Measurements from ENCODE around the gene PRR30.

Gene PRR30

DNA sequence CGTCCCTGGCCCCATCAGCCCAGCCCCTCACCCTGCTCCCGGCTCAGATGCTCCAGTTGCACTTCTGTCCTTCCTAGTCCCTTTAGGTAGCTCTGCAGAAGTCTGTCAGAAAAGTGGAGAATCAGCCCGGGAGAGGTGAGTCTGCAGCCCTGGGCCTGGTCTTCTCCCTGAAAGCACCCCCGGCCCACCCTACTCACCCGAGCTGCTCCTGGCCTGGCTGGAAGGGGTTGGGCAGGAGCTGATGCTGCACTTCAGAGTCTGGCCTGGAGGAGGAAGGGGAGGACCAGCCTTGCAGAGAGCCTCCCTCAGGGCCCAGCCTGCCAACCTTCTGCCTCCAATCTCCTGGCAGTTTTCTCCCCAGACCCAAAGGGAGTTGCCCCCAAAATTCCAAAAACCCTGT, 36.9 kb downstream of the PRR30 start:
- in situ Hi-C loops (cut with MboI; ENCODE audit: low sequenced_read_pairs): loop anchor here (25.0 kb wide), 1 partner anchor 185 kb away; the partner anchor contains the start of genes DNAJC5G and TRIM54

DNA sequence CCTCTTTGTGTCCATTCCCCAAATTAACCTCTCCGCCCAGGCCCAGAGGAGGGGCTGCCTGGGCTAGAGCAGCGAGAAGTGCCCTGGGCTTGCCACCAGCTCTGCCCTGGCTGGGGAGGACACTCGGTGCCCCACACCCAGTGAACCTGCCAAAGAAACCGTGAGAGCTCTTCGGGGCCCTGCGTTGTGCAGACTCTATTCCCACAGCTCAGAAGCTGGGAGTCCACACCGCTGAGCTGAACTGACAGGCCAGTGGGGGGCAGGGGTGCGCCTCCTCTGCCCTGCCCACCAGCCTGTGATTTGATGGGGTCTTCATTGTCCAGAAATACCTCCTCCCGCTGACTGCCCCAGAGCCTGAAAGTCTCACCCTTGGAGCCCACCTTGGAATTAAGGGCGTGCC, 39.2 kb downstream of the PRR30 start:
- in situ Hi-C loops (cut with MboI; ENCODE audit: low sequenced_read_pairs): loop anchor here (25.0 kb wide), 1 partner anchor 187 kb away; the partner anchor contains the start of genes DNAJC5G and TRIM54

DNA sequence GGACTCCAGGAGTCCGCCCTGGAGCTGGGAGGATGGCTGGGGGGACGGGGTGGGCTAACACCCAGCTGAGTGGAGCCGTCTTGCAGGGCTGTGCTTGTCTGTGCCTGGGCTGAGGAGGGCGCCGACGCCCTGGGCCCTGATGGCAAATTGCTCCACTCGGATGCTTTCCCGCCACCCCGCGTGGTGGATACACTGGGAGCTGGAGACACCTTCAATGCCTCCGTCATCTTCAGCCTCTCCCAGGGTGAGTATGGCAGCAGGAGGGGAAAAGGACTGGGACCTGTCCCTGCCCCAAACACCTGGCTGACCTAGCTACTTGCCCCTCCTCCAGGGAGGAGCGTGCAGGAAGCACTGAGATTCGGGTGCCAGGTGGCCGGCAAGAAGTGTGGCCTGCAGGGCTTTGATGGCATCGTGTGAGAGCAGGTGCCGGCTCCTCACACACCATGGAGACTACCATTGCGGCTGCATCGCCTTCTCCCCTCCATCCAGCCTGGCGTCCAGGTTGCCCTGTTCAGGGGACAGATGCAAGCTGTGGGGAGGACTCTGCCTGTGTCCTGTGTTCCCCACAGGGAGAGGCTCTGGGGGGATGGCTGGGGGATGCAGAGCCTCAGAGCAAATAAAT, 39.8 kb downstream of the PRR30 start:
- in situ Hi-C loops (cut with MboI; ENCODE audit: low sequenced_read_pairs): no loop called here

DNA sequence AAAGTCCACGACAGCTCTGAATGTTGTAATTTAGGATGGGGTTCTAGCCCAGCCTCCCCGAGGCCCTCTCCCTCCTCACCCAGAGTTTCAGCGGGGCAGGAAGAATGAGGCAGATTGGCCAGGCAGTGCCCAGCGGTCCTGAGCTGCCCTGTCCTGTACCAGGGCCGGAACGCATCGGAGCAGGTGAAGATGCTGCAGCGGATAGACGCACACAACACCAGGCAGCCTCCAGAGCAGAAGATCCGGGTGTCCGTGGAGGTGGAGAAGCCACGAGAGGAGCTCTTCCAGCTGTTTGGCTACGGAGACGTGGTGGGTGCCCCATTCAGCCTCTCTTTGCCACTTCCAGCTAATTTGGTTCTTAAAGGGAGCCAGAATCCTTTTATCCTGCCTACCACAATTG, 41.9 kb downstream of the PRR30 start:
- in situ Hi-C loops (cut with MboI; ENCODE audit: low sequenced_read_pairs): no loop called here

DNA sequence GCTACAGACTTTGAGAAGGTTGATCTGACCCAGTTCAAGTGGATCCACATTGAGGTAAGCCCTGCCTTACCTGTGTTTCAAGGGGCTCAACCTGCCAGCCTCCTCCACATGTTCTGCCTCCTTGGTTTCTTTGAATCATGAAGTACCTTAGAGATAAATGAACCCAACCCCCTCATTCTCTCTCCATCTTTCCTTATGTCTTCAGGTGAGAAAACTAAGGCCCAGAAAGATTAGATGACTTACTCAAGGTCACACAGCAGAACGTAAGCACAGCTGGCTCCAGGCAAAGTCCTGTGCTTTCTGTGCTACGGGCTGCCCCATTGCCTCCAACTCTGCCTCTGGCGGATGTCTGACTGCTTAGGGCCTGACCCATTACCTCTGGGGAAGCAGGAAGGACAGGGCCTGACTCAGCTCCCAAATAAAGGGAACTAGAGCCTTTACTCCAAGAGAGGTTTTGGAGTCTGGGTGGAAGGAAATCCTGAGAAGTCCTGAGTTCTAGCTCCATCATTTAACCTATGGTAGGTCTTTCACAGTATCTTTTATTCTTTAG, 42.4 kb downstream of the PRR30 start:
- in situ Hi-C loops (cut with MboI; ENCODE audit: low sequenced_read_pairs): no loop called here

DNA sequence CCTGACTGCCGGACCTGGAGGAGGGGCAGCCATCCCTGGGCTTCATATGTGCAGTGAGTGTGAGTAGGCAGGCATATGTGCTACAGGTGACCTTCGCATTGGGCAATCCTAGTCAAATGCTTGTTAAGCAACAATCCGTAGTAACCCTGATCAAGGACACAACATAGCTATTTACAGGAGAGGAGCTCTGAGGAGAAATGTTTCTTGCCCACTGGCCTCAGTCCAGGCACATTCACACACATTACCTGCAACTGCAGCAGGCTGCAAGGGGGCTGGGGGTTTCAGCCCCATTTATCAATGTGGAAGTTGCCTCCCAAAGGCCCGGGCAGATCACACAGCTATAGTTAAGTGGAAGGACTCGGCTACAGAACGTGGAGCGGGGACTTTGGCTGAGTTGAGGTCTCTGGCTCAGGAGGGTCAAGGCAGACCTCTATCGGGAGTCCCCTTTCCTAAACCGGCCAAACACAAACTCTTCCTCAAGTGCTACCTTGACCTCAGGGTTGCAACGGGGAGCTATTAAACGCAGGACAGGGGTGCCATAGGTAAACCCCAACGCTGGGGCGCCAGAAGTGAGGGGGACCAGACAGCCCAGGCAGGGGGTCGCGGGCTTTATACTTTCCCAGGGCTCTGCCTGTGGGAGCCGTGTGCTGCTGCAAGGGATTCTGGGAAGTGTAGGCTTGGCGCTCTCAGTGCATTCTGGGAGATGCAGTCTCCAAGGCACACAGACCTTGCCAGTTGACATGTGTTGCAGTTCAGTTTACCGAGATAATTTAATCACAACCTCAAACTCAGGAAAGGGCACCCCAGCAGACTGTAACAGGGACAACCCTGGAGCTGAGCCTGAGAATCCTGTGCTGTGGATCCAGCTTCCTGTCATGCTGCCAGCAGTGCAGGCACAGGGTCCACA, 43.2 kb downstream of the PRR30 start:
- in situ Hi-C loops (cut with MboI; ENCODE audit: low sequenced_read_pairs): no loop called here

DNA sequence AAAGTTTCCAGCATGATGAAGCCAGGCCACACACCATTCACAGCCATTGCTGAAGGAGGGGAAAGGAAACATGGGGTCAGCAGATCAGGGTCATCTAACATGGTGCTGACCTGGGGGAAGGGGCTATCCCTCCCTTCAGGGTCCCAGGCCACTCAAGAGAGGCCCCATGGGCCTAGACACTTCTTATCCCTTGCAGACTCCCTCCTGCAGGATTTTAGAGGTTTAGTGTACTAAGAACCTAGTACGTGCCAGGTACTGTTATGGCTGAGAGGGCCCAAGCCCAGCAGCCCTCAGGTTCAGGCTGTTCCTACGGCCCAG, 43.8 kb downstream of the PRR30 start:
- in situ Hi-C loops (cut with MboI; ENCODE audit: low sequenced_read_pairs): no loop called here

DNA sequence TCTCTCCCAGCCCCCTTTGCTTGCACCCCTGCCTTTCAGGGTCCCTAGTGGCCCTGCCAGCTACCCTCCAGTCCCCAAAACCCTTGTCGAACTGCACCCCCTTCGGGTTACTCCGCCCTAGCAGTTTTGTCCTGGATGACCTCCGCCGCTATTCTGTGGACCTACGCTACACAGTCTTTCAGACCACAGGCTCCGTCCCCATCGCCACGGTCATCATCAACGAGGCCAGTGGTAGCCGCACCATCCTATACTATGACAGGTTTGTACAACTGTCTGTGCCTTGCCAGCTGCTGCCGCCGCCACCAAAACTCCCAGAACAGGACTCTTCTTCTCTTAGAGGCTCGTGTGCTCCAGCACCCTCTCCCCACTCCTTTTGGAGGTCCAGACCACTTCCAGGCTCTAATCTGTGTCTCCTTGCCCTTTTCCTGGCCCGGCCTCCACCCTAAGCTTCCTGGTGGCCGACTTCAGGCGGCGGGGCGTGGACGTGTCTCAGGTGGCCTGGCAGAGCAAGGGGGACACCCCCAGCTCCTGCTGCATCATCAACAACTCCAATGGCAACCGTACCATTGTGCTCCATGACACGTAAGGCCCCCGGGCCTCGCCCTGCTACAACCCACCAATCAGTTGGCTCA, 44.7 kb downstream of the PRR30 start:
- in situ Hi-C loops (cut with MboI; ENCODE audit: low sequenced_read_pairs): no loop called here

DNA sequence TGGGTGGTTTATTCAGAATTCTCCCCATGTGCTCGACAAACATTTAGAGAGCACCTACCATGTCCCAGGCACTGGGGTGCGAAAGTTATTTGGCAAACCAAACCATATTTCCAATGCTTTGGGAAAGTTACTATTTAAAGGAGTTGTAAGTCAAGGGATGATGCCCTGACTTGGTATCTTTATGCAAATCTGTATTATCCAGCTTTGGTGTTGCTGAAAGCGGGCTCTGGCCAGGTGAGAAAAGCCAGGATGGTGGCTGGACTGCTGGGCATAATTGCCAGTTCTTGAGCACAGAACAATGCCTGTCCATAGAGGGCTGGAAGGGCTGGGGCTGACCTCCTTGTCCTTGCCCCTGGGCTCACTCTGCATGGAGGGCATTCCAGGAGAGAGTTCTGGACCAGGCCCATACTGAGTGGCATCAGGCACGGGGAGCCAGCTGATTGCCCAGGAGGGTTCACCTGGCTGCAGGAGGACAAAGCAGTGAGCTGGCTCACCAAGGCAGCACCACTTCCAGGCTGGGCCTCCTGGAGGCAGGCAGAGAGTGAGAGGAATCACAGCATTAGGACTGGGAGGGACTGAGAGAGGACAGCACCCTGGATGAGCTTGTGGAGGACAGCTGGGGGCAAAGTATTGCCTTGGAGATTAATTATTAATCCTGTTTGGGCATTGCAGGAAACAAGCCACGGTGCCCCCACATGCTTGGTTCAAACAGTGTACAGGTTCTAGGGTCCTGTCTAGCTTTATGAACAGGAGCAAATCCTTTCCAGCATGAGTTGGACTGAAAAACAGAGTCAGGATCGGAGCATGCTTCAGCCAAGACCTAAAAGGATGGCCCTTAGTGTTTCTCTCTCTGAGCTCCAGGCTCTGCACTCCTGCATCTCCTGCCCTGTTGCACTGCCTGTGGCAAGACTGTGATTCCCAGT, 45.5 kb downstream of the PRR30 start:
- in situ Hi-C loops (cut with MboI; ENCODE audit: low sequenced_read_pairs): no loop called here

DNA sequence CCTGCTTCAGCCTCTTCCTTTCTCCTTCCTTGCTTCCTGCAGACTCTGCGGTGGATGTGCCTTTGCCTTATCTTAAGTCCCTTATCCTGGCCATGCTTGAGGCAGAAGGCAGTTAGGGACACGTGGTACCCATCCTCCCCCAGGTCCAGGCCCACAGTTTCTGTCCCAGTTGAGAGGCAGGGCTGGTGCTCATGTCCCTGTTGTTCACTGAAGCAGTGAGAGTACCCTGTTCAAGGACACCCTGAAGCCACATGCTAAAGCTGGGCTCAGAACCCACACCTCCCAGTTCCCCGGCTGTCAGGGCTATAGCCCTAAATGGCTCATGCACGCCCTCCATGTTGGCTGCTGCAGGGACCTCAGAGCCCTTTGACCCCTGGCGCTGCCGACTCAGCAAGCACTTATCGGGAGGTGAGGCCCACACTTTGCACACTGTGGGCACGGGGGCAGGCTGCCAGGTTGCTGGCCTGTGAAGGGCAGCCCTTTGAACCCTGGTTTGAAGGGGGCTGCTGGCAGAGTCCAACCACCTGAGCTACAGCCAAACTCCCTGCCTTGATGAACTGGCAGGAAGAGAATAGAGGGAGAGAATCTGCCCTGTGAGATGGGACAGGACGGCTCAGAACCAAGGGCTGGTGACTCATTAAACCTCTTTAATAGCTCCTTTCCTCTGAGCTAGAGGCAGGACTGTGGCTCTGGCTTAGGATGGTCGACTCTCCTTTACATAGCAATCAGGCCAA, 46.3 kb downstream of the PRR30 start:
- in situ Hi-C loops (cut with MboI; ENCODE audit: low sequenced_read_pairs): no loop called here

DNA sequence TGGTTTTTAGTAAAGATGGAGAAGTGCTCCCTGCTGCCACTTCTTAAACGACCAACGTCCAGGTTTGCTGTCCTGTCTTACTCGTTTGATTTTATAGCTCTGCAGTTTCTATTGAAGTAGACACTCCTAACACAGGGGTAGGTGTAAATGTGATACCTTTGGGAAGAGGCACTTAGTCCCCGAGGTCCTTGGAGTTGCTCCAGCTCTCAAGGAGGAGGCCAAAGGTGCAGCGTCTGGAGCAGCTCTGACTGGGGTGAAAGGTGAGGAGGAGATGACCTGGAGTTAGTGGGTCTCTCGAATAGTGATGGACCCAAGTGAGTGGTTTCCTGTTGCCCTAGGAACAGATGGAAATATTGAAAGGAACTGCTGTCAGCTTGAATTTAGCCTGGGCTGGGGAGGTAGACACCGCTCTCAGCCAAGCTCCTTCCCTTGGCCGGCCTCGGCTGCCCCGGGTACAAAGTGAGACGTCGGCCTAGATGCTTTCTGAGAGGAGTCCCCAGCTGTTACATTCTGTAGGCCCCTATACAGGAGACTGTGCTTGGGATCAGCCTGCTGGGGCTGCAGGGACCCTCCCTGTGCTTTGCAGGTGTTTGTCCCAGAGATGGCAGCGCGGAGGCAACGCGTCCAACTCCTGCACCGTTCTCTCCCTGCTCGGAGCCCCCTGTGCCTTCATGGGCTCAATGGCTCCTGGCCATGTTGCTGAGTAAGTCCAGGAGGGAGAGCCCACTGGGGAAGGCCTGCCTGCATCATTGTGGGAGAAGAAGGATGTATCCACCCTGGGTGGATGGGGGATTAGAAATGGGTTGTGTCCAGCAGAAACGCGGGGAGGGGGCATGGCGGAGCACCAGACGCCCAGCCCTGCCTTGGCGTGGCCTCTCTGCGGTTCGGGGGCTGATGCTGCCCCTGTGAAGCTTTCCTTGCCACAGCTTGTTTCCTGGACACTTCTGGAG, 47.2 kb downstream of the PRR30 start:
- in situ Hi-C loops (cut with MboI; ENCODE audit: low sequenced_read_pairs): no loop called here

DNA sequence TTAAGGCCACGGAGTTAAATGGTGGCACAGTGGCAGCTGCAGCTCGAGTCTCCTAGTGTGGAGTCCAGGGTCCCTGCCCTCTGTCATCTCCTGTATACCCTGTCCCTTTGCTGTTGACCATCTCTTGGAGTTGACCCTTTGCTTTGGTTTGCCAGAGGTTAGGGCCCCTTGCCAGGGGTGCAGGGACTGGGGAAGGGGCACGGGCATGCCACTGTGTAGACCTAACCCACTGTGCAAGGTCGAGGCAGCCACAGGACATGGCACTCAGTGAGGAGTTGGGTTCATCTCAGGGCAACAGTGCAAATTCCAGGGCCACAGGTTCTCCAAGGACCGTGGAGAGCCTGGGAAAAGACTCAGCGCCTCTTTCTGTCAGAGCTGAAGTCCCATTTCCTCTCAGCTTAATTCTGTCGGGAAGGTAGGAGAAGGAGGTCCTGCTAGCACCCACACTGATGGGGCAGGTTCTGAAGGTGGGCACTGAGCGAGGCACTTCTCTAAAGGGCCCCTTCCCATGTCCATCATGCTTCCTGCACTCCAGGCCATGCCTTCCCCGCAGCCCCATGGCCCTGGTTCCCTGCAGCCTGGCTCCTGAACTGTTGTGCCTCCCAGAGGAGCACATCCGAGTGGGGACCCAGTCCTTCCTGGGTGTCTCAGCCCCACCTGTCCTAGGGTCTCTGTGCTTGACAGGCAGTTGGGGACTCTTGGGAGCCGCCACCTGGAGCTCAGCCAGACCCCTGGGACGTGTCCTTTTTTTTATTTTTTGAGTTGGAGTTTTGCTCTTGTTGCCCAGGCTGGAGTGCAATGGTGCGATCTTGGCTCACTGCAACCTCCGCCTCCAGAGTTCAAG, 49.9 kb downstream of the PRR30 start:
- in situ Hi-C loops (cut with MboI; ENCODE audit: low sequenced_read_pairs): no loop called here

DNA sequence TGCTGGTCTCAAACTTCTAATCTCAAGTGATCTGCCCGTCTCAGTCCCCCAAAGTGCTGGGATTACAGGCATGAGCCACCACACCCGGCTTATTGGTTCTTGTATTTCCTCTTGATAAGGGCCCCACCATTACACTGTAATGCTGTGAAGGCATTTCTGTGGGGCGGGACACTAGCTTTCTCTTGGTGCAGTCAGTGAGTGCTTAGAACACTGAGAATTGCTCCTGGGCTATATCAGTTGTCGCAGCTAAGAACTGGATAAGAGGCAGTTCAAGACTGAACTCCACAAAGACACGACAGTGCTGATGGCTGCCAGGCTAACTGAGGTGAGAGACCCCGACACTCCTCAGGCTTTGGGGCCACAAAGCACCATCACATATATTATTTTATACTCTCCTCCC, 50.6 kb downstream of the PRR30 start:
- in situ Hi-C loops (cut with MboI; ENCODE audit: low sequenced_read_pairs): no loop called here

DNA sequence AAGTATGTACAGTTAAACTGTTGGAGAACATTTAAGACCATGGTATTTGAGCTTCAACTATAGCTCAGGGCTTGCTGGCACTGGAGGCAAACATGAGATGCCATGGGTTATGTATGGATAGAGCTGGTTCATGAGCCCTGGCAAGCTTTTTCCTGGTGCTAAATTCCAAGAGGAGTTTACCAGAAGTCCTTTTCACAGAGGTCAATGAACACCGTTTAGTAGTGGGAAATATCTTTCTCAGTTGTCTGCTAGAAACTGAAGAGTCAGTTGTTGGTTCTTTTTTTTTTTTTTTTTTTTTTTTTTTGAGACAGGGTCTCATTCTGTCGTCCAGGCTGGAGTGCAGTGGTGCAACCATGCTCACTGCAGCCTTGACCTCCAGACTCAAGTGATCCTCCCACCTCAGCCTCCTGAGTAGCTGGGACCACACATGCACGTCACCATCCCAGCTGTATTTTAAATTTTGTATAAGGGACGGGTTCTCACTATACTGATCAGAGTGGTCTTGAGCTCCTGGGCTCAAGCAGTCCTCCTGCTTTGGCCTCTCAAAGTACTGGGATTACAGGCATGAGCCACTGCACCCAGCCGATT, 51.3 kb downstream of the PRR30 start:
- in situ Hi-C loops (cut with MboI; ENCODE audit: low sequenced_read_pairs): no loop called here
